GM20000 (cell line): ENCODE results near the gene HIVEP3.

Source experiments
- DNase-seq: peaks from one replicate; pipeline ENCODE4 v3.0.0; 2012; ENCODE audit warnings: low spot score
- TF ChIP-seq, protein P1 (sequence below): IDR thresholded peaks from 2 replicates; pipeline ENCODE4 v1.5.1; 2012; ENCODE audit warnings: mild to moderate bottlenecking, control low read depth; ENCODE audit errors: extremely low read depth, missing control alignments

HIVEP3 gene

DNA sequence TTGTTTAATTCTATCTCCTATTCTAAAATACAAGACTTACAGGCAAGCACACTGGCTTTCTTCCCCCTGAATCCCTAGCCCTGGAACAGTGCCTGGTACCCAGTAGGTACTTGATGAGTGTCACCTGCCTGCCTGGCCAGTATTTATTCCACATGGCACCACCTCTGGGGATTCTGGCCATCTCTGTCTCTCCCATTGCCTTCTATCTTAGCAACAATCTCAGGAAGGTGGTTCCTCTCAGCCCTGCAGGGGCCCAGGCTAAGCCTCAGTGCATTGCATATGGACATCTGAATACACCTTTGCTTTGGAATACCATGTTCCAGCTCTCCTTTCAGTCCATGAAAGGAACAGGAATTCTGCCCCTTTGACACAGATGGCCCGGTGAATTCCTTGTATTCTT is 81.0 kb downstream of the HIVEP3 start:
- TF ChIP-seq, protein P1, sequence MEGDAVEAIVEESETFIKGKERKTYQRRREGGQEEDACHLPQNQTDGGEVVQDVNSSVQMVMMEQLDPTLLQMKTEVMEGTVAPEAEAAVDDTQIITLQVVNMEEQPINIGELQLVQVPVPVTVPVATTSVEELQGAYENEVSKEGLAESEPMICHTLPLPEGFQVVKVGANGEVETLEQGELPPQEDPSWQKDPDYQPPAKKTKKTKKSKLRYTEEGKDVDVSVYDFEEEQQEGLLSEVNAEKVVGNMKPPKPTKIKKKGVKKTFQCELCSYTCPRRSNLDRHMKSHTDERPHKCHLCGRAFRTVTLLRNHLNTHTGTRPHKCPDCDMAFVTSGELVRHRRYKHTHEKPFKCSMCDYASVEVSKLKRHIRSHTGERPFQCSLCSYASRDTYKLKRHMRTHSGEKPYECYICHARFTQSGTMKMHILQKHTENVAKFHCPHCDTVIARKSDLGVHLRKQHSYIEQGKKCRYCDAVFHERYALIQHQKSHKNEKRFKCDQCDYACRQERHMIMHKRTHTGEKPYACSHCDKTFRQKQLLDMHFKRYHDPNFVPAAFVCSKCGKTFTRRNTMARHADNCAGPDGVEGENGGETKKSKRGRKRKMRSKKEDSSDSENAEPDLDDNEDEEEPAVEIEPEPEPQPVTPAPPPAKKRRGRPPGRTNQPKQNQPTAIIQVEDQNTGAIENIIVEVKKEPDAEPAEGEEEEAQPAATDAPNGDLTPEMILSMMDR: no peak

DNA sequence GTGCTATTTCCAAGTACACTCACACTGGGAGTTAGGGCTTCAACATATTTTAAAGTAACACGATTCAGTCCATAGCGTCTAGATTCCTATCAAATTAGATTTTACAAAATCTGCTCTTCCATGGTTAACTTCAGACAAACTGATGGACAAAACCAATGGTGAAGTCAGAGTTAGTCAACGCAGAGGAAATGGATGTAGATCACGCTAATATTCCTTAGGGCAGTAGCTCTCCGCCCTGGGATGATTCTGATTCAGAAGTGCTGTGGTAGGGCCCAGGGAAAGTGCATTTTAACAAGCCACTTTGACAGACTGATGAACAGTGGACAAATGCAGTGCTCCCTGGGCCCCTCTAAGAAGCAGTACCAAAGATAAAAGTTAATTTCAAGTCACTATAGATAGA is 83.2 kb downstream of the HIVEP3 start:
- no peak for DNase-seq
- TF ChIP-seq, protein P1: no peak

More for the DNA sequence above, 81.0 kb downstream of the HIVEP3 start:
- DNase-seq: no peak

DNA sequence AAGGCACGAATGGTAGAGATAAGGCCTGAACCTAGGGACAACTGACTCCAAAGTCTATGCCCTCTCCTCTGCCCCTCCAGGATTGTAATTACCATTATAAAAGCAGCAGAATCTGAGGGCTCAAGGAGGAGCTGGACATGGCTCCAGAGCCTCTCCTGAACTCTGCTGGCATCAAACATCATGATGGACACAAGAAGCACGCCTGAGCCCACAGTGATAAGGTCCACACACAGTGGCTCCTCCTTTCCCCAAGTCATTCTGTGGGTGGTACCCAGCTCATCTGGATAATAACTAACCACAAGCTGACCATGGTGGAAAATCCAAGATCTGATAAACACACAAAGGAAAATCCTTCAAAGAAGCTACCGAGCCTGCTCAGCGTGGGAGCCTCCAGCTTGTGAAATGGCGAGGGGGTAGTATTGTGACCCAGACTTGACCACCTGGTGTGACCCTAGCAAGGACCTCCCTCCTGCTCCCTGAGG is 85.2 kb downstream of the HIVEP3 start:
- TF ChIP-seq, protein P1: no peak
- no peak for DNase-seq

DNA sequence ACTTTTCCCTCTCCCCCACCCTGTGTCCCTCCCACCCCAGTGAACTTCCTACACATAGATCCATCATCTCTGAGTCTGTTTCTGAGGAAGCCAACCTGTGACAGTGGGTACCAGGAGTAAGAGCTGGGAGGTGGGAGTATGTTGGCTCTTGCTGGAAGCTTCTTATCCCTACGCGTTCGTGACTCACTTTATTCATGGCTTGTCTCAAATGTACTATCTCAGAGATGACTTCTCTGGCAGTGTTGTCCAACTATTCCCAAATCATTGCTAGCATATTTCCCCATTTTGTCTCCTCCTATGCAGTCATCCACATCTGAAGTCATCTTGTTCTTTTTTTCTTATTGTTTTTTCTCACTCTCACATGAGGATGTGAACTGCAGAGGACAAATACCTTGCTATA is 88.0 kb downstream of the HIVEP3 start:
- DNase-seq: no peak
- TF ChIP-seq, protein P1: no peak

DNA sequence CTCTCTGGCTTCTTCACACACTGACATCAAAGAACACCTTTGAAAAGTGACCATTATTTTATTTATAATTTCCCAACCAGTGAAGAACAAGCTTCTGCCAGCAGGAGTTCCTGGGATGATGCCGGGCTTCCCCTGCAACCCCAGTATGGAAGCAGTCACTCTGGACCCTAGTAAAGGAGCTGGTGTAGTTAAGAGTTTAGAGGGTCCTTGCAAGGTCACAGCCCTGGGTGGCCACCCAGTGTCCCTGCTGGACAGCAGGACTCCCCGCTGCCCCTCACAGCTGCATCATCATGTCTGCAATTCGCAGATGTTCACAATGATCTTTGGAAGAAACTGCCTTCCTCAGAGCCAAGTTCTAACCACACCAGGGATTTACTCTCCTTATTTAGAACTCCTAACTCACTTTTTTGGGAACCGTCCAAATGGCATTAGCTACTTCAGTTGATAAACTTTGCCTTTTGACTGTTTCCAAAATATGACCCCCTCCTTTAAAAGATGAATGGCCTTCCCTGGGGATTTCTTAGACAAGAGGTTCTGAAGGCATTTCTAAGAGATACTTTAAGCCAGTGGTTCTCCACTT is 90.6 kb downstream of the HIVEP3 start:
- no peak for DNase-seq
- TF ChIP-seq, protein P1: no peak

DNA sequence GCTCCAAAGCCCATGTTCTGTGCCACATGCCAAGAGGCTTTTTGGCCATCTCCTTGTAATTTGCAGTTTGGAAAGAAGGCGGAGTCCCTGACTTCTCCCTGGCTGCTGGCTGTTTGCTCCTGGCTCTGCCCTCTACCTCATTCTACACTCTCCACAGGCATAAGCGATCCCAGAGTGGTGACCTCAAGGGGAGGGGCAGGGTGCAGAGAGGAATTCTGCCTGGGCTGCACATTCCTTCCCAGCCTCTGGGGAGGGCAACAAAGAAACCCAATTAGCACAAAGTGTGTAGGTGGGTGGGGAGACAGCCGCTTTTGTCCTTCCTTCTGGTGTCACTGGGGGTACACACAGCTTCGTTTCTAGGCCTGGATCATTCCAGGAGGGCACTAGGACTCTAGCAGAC is 95.3 kb downstream of the HIVEP3 start:
- DNase-seq: no peak
- TF ChIP-seq, protein P1: no peak

DNA sequence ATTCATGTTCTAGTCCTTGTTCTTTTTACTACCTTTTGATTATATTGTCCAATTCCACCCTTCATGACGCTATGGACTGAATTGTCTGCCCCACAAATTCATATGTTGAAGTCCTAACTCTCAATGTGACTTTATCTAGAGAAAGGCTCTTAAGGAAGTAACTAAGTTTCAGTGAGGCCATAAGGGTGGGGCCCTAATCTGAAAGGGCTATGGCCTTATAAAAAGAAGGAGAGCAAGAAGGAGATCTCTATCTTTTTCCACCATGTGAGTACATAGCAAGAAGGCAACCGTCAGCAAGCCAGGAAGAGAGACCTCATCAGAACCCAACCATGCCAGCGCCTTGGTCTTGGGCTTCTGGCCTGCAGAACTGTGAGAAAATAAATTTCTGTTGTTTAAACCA is 95.9 kb downstream of the HIVEP3 start:
- DNase-seq: no peak
- TF ChIP-seq, protein P1: no peak
